ENCODE results near the gene MOGAT2.

MOGAT2 gene

GRCh38 chr11:75780888-75781287 is 63.2 kb downstream of the MOGAT2 start:
- DNase-seq (ENCODE audit: extremely low read depth, insufficient read length): no peak
- TF ChIP-seq, protein P1, sequence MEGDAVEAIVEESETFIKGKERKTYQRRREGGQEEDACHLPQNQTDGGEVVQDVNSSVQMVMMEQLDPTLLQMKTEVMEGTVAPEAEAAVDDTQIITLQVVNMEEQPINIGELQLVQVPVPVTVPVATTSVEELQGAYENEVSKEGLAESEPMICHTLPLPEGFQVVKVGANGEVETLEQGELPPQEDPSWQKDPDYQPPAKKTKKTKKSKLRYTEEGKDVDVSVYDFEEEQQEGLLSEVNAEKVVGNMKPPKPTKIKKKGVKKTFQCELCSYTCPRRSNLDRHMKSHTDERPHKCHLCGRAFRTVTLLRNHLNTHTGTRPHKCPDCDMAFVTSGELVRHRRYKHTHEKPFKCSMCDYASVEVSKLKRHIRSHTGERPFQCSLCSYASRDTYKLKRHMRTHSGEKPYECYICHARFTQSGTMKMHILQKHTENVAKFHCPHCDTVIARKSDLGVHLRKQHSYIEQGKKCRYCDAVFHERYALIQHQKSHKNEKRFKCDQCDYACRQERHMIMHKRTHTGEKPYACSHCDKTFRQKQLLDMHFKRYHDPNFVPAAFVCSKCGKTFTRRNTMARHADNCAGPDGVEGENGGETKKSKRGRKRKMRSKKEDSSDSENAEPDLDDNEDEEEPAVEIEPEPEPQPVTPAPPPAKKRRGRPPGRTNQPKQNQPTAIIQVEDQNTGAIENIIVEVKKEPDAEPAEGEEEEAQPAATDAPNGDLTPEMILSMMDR (IDR thresholded peaks at IDR 0.05; ENCODE audit: insufficient read depth, low read length, poor library complexity, severe bottlenecking): no peak
- peaks cover 5% of the 10 kb centered on the region for H3K36me3 ChIP-seq (ENCODE audit: control insufficient read depth, insufficient read depth, low read length)

DNA sequence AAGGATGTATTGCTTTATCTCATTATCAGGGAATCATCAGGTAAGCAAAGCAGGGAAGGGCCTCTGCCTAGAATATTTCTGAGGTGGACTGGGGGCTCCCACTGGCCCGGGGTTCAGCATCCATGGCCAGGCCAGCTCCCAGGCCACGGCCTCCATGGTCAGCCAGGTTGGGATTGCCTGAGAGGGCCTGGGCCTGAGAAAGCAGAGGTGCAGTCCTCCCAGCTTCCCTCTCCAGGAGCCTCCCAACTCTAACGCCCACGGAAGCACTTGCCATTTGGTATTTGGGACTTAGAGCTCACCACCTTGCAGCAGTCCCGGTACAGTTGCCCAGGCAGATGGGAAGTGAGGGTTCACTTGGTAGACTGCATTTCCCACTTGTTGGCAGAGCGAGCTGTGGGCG is 63.7 kb downstream of the MOGAT2 start:
- H3K27me3 ChIP-seq (replicated peaks; ENCODE audit: control insufficient read depth, insufficient read depth, low read length): no peaks in the 10 kb centered on the region
- peaks cover 7% of the 10 kb centered on the region for H3K36me3 ChIP-seq (ENCODE audit: control insufficient read depth, insufficient read depth, low read length)
- no peak for DNase-seq (ENCODE audit: extremely low read depth, insufficient read length)
- no peak overlapping the region for H3K4me3 ChIP-seq (replicated peaks; ENCODE audit: low read depth, low read length)
- TF ChIP-seq, protein P1 (IDR thresholded peaks at IDR 0.05; ENCODE audit: insufficient read depth, low read length, poor library complexity, severe bottlenecking): no peak

More at GRCh38 chr11:75780888-75781287, 63.2 kb downstream of the MOGAT2 start:
- Histone ChIP-seq H3K27me3 (replicated peaks; ENCODE audit: control insufficient read depth, insufficient read depth, low read length) (no peaks in the 10 kb centered on the region), H3K4me3 (replicated peaks; ENCODE audit: low read depth, low read length) (no peak overlapping the region)

DNA sequence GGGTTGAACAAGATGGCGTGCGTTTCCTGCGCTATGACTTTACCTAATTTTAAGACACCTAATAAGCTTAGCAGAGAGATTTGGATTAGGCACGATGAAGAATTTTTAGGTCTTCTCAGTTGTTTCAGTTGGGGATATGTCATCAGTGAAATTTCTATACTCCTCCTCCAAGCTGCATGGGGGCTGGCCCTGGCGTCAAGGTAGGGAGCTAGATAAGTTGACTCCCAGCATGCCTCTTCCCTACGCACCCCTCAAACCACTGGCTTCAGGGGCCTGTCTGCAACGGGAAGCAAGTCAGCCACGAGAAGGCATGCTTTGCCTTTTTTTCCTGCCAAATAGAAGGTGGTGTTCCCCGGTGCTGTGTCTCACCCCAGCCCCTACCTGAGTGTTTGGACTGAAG is 64.2 kb downstream of the MOGAT2 start:
- Histone ChIP-seq H3K36me3 (ENCODE audit: control insufficient read depth, insufficient read depth, low read length) (peaks cover 7% of the 10 kb centered on the region), H3K4me3 (replicated peaks; ENCODE audit: low read depth, low read length) (no peak overlapping the region), H3K27me3 (replicated peaks; ENCODE audit: control insufficient read depth, insufficient read depth, low read length) (no peaks in the 10 kb centered on the region)
- DNase-seq (ENCODE audit: extremely low read depth, insufficient read length): no peak
- TF ChIP-seq, protein P1 (IDR thresholded peaks at IDR 0.05; ENCODE audit: insufficient read depth, low read length, poor library complexity, severe bottlenecking): no peak
